ENCODE measurements around the gene RUFY1.

GRCh38 chr5:179606071-179606909 is 55.9 kb downstream of the RUFY1 start:
- TF ChIP-seq CTCF (IDR thresholded peaks at IDR 0.05), result no peak
- TF ChIP-seq TCF7 (CRISPR knock-in tag; IDR thresholded peaks at IDR 0.05; ENCODE audit: low read depth), result no peak
- TF ChIP-seq ATF1 (CRISPR knock-in tag; IDR thresholded peaks at IDR 0.05), result no peak
- no peak for TF ChIP-seq SP1 (CRISPR knock-in tag; conservative IDR thresholded peaks at IDR 0.05)
- TF ChIP-seq AFF4 (CRISPR knock-in tag; IDR thresholded peaks at IDR 0.05; ENCODE audit: borderline replicate concordance), result no peak
- no peak for TF ChIP-seq NR2C2 (CRISPR knock-in tag; IDR thresholded peaks at IDR 0.05)
- TF ChIP-seq NFYB (CRISPR knock-in tag; conservative IDR thresholded peaks at IDR 0.05; ENCODE audit: low read depth), result no peak
- TF ChIP-seq ATF3 (CRISPR knock-in tag; conservative IDR thresholded peaks at IDR 0.05), result no peak
- no peak for TF ChIP-seq ESRRA (CRISPR knock-in tag; IDR thresholded peaks at IDR 0.05; ENCODE audit: borderline replicate concordance)
- TF ChIP-seq USF2 (CRISPR knock-in tag; IDR thresholded peaks at IDR 0.05), result no peak
- TF ChIP-seq JUN (CRISPR knock-in tag; IDR thresholded peaks at IDR 0.05), result no peak
